Activated CD4-positive, CD25-positive, alpha-beta regulatory T cell treated with anti-CD3 and anti-CD28 coated beads, Interleukin-2, amount 50 U/mL, for 16 hours (primary cell): ENCODE results near the gene ELL2.

Source experiments
- DNase-seq: peaks from one replicate; pipeline ENCODE4 v3.0.0-alpha.2; 2020; ENCODE audit warnings: low read depth, low spot score

ELL2 gene

GRCh38 chr5:95983509-95983908 lies 21.9 kb upstream of the ELL2 start:
- no peak for DNase-seq

GRCh38 chr5:95983080-95983479 lies 21.4 kb upstream of the ELL2 start:
- DNase-seq, result no peak

GRCh38 chr5:95976606-95977005 lies 15.0 kb upstream of the ELL2 start:
- no peak for DNase-seq

GRCh38 chr5:95975703-95976102 lies 14.1 kb upstream of the ELL2 start:
- DNase-seq, result no peak

- no peak for DNase-seq
Measured at GRCh38 chr5:95973793-95974325, 12.2 kb upstream of the ELL2 start.

GRCh38 chr5:95972196-95972595 lies 10.5 kb upstream of the ELL2 start:
- DNase-seq, result no peak

DNA sequence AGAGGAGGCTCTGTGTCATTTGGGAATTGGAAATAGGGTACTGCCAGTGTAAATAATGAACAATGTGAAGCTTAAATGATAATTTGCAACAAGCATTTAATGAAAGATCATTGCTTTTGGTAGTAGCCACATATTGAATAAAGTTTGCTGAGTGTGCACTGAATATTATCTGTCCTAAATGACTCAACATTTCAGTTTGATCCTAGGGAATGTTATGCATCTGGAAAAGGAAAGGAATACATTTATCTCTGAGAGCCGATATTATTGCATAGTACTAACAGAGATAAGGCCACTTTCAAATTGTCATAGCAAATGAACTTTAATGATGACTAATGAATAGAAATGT lies 8.7 kb upstream of the ELL2 start:
- DNase-seq, result no peak

GRCh38 chr5:95969651-95970358 lies 8.2 kb upstream of the ELL2 start:
- no peak for DNase-seq

GRCh38 chr5:95969055-95969454 lies 7.4 kb upstream of the ELL2 start:
- DNase-seq, result no peak

- DNase-seq, result no peak
Measured at GRCh38 chr5:95967236-95967635, 5.6 kb upstream of the ELL2 start.

DNA sequence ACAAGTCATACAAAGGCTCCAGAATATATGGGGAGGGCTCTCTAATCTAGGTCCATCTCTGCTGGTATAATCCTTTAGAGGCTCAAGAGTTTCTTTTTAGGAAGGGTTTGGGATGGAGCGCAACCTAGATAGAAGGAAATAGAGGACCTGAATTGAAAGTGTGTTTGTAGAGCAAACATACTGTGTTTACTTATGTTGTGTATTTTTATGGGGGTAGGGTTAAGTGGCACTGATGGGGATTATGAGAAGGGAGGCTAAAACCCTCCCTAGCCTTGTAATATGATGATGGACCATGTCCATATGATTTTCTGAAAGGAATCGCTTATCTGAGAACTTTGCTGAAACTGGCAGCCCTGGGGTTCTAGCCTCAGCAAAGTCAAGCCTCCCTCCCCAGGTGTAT lies 4.4 kb upstream of the ELL2 start:
- no peak for DNase-seq

DNA sequence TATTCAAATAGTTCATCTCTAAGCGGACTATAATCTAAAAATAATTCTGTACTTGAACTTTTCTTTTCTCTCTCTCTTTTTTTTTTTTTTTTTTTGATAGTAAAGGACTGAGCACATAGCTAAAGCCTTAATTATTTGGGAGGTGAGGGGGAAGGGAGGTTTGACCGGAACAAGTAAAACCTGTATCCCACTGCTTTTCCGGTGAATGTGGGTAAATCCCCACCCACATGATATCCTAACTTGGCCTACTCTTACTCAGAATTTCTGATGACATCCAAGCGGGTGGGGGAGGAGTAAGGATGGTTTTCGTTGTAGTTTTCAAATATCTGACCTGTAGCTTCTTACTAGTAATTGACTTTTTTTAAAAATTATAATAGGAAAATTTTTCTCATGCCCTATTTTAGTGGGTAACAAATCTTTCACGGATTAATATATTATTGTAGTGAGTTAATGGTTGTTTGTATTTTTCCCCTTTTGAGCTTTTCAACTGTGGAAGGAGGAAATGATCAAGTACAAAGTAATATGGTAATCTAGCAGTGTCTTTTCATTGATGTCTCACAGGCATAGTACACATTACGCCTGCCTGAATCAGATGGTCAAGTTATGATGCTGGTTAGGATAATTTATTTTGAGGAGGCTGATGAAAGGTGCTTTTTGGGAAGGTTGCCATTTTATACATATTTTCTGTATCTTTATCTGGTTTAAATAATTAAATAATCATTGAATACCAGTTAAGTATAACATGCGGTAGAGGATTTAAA lies 2.2 kb upstream of the ELL2 start:
- no peak for DNase-seq

GRCh38 chr5:95962785-95963184 lies 1.1 kb upstream of the ELL2 start:
- DNase-seq, result no peak

DNA sequence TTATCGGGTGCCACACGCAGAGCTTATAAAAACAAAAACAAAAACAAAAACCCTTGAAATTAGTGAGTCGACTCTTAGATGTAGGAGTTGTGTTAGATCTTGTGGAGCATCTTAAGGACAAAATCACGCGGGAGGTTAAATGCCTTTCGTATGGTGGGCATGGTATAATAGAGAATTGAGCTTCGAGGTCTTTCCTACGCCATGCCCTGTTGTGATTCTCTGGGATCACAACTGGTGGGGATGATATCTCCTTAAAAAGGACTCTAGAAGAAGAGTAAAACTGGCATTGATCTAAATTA lies 773 bp upstream of the ELL2 start:
- DNase-seq, result no peak

GRCh38 chr5:95960667-95961616 lies 709 bp downstream of the ELL2 start:
- peak; percentile 31 for DNase-seq

- no peak for DNase-seq
Measured at GRCh38 chr5:95959888-95960666, 1.6 kb downstream of the ELL2 start.

GRCh38 chr5:95959051-95959887 lies 2.4 kb downstream of the ELL2 start:
- DNase-seq, result no peak

GRCh38 chr5:95958310-95959014 lies 3.2 kb downstream of the ELL2 start:
- DNase-seq, result no peak

GRCh38 chr5:95957561-95958203 lies 4.0 kb downstream of the ELL2 start:
- no peak for DNase-seq
